ENCODE data around the gene FSTL5. TPM values are rescaled to one million over a fixed set of nuclear protein-coding genes. Genes with fewer than 3 reads are reported as not detected.

The FSTL5 gene
- total and polyA plus RNA-seq, 9 of the 15 experiments (the other 6 are each of a cell fraction or from before 2014, with no cell fraction given) = 0.09 to 3.1 (median 0.50) TPM; not detected in 1

DNA sequence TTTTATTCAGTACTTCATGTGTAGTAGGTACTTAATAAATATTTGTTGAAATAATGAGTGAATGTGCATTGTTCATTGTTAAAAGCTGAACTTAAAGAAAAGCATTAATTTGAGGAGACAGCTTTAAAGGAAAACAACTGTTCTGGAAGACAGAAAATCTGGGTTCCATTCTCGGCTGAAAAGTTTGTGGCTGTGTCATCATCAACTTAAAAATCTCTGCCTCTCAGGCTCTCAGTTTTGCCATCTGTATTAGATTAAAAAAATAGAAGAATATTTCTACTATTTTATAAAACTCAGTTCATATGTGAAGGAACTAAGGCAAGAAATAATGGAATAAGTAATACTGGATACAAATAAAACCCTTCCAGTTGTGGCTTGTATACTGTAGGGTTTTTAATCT lies 62.5 kb downstream of the FSTL5 start (continued):
- no peak for TF ChIP-seq TRIM24 (IDR thresholded peaks at IDR 0.05)
- no peak for TF ChIP-seq PHF20 (IDR thresholded peaks at IDR 0.05; ENCODE audit: partially characterized antibody)
- TF ChIP-seq ILK (tag; IDR thresholded peaks at IDR 0.05; ENCODE audit: borderline replicate concordance, low read depth) = no peak
- no peak for TF ChIP-seq NBN (IDR thresholded peaks at IDR 0.05; ENCODE audit: low read depth)
- no peak for TF ChIP-seq ELK1 (CRISPR knock-in tag; IDR thresholded peaks at IDR 0.05)
- TF ChIP-seq ZNF146 (CRISPR knock-in tag; IDR thresholded peaks at IDR 0.05; ENCODE audit: unreplicated experiment) = no peak
- no peak for TF ChIP-seq CBX2 (IDR thresholded peaks at IDR 0.05; ENCODE audit: insufficient read depth, low read length, poor library complexity, severe bottlenecking)
- no peak for TF ChIP-seq POLR2AphosphoS5 (IDR thresholded peaks at IDR 0.05; ENCODE audit: control insufficient read depth, insufficient read depth, low read depth, low read length)
- no peak for TF ChIP-seq ZNF174 (CRISPR knock-in tag; IDR thresholded peaks at IDR 0.05)
- TF ChIP-seq HSF4 (CRISPR knock-in tag; IDR thresholded peaks at IDR 0.05; ENCODE audit: borderline replicate concordance) = no peak
- no peak for TF ChIP-seq NR2C2 (CRISPR knock-in tag; IDR thresholded peaks at IDR 0.05)
- no peak for TF ChIP-seq NR2C2 (tag; IDR thresholded peaks at IDR 0.05)
- TF ChIP-seq ZNF79 (CRISPR knock-in tag; IDR thresholded peaks at IDR 0.05; ENCODE audit: low read depth) = no peak
- no peak for TF ChIP-seq MED1 (CRISPR knock-in tag; IDR thresholded peaks at IDR 0.05; ENCODE audit: borderline replicate concordance)
